ENCODE measurements around the gene KCNJ15. TPM values are rescaled to one million over a fixed set of nuclear protein-coding genes. Genes with fewer than 3 reads are reported as not detected.

KCNJ15 gene
- total RNA-seq, 1 experiment from 2014 or later: not detected

DNA sequence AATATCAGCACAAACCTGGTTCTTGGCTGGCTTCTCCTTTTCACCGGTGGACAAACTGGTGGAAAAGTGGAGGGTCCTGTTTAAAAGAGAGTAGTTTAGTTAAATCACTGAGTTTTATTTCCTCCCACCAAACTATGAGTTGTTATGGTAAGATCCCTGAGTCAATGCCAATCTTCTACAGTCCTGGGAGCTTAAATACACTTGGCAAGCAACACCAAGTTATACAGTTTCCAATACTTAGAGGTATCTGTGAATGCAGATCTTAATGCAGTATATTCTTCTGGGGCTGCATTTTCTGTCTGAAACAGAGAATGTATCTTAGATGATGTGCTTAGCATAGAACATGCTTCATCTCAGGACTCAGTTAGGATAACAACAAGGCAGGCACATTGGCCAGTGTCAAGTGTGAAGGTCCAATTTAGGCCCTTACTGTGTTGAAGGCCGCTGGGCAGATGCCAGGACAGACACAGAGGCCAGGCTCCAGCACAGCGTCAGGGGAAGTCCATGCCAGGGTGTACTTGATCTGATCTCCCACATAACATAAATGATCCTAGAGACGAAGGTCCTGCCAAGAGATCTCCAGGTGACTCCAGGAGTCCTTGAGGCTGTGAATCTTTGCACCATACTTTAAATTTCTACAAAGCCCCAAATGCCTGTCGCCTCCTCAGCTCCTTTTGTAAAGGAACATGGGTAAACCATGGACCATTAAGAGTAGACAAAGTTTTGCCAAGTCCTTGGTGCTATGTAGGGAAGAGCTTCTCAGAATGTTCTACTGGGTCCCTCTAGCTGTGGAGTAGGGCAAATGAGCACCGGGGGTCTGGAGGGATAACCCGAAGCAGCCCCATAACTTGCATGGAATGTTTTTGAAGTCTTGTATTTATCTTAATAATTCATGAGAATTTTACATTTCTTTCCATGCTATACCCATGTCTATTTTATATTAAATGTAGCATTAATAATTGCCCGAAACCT lies 76.8 kb downstream of the KCNJ15 start:
- H3K79me2 ChIP-seq (ENCODE audit: insufficient read depth, low read length): no peaks in the 10 kb centered on the region
- TF ChIP-seq, protein P1, sequence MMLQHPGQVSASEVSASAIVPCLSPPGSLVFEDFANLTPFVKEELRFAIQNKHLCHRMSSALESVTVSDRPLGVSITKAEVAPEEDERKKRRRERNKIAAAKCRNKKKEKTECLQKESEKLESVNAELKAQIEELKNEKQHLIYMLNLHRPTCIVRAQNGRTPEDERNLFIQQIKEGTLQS (IDR thresholded peaks at IDR 0.05): no peak
- TF ChIP-seq SP1 (IDR thresholded peaks at IDR 0.05; ENCODE audit: low read depth) (no peak), YY1 (IDR thresholded peaks at IDR 0.05; ENCODE audit: extremely low read depth, insufficient replicate concordance, low read depth, low read length) (no peak), ELF1 (IDR thresholded peaks at IDR 0.05; ENCODE audit: borderline replicate concordance, low read depth) (no peak), POLR2A (IDR thresholded peaks at IDR 0.05; ENCODE audit: borderline replicate concordance, extremely low read depth, insufficient read depth, insufficient read length) (no peak)
- intact Hi-C loops (cut with micrococcal nuclease): no loop called here
- H3K9ac ChIP-seq (ENCODE audit: low read length): no peak overlapping the region
- ATAC-seq (no peak), DNase-seq (ENCODE audit: low read depth, low spot score) (no peak)
- H3K36me3 ChIP-seq (ENCODE audit: control insufficient read depth in 1 of 2, insufficient read depth in 2 of 2, low read length in 2 of 2): no peaks in the 10 kb centered on the region
- H3K9me2 ChIP-seq (ENCODE audit: insufficient read depth): no peaks in the 10 kb centered on the region
- BruUV-seq (replicated peaks): no TSS peak
- H3K4me3 ChIP-seq (replicated peaks in 1 of 2; ENCODE audit: low read depth in 1 of 2, low read length in 2 of 2): no peak overlapping the region
- H3K4me1 ChIP-seq (ENCODE audit: control insufficient read depth in 1 of 2, insufficient read depth in 2 of 2, low read length in 2 of 2): no peaks in the 10 kb centered on the region
- POLR2A ChIA-PET: no interaction called here
- RAD21 ChIA-PET (ENCODE audit: low non-redundant PET in 1 of 2, low total read pairs in 2 of 2, uncharacterized antibody in 2 of 2, unreplicated experiment in 2 of 2): no interaction called here
- H3K4me2 ChIP-seq (ENCODE audit: low read length): no peak overlapping the region
- no peaks in the 10 kb centered on the region for H4K20me1 ChIP-seq (ENCODE audit: insufficient read depth)
- H3K9me3 ChIP-seq (ENCODE audit: control insufficient read depth in 1 of 2, insufficient read depth in 1 of 2, low read depth in 1 of 2, low read length in 2 of 2): no peaks in the 10 kb centered on the region
- H2AFZ ChIP-seq (ENCODE audit: low read depth, low read length, poor library complexity, severe bottlenecking): no peak overlapping the region
- H3K27me3 ChIP-seq (ENCODE audit: insufficient read depth, low read length): no peaks in the 10 kb centered on the region
- H3K27ac ChIP-seq (ENCODE audit: low read depth, low read length): no peak overlapping the region
- CTCF ChIA-PET: no interaction called here

DNA sequence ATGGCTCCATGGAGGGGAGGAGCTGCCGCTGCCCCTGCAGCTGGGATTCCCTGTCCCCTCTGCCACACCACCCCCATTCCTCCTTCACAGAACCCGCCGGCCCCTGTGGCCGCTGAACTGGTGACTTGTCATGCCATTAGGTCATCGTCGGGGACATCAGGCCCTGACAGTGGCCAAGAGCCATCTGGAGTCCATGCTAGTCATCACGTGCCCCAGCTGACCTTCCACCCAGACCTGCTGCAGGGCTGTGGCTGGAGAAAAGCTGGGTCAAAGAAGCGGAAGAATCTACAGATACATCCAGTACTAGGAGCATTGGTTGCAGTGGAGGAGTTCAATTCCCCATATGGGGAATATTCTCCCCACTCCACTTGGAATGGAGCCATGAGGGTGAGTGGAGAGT lies 78.1 kb downstream of the KCNJ15 start:
- TF ChIP-seq POLR2AphosphoS5 (IDR thresholded peaks at IDR 0.05; ENCODE audit: low read depth, low read length) (no peak), TCF7L2 (IDR thresholded peaks at IDR 0.05; ENCODE audit: borderline replicate concordance, extremely low read depth, insufficient read depth, insufficient read length) (no peak), JUND (IDR thresholded peaks at IDR 0.05) (no peak), YY1 (IDR thresholded peaks at IDR 0.05; ENCODE audit: extremely low read depth, insufficient replicate concordance, low read depth, low read length) (no peak), SIN3A (IDR thresholded peaks at IDR 0.05; ENCODE audit: low read depth) (no peak), ZFX (IDR thresholded peaks at IDR 0.05) (no peak), CEBPB (IDR thresholded peaks at IDR 0.05; ENCODE audit: low read depth) (no peak), SP1 (IDR thresholded peaks at IDR 0.05; ENCODE audit: low read depth) (no peak), EZH2phosphoT487 (IDR thresholded peaks at IDR 0.05; ENCODE audit: borderline replicate concordance) (no peak), EZH2 (IDR thresholded peaks at IDR 0.05) (no peak), ELF1 (IDR thresholded peaks at IDR 0.05; ENCODE audit: borderline replicate concordance, low read depth) (no peak), FOSL1 (IDR thresholded peaks at IDR 0.05; ENCODE audit: low read depth) (no peak), ZNF274 (IDR thresholded peaks at IDR 0.05; ENCODE audit: low read depth, low read length) (no peak), EGR1 (IDR thresholded peaks at IDR 0.05; ENCODE audit: low read depth) (no peak)
- TF ChIP-seq, protein P2, sequence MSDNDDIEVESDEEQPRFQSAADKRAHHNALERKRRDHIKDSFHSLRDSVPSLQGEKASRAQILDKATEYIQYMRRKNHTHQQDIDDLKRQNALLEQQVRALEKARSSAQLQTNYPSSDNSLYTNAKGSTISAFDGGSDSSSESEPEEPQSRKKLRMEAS (IDR thresholded peaks at IDR 0.05): no peak
- TF ChIP-seq, protein P3, sequence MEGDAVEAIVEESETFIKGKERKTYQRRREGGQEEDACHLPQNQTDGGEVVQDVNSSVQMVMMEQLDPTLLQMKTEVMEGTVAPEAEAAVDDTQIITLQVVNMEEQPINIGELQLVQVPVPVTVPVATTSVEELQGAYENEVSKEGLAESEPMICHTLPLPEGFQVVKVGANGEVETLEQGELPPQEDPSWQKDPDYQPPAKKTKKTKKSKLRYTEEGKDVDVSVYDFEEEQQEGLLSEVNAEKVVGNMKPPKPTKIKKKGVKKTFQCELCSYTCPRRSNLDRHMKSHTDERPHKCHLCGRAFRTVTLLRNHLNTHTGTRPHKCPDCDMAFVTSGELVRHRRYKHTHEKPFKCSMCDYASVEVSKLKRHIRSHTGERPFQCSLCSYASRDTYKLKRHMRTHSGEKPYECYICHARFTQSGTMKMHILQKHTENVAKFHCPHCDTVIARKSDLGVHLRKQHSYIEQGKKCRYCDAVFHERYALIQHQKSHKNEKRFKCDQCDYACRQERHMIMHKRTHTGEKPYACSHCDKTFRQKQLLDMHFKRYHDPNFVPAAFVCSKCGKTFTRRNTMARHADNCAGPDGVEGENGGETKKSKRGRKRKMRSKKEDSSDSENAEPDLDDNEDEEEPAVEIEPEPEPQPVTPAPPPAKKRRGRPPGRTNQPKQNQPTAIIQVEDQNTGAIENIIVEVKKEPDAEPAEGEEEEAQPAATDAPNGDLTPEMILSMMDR (IDR thresholded peaks at IDR 0.05 in 2 of 3, conservative IDR thresholded peaks at IDR 0.05 in 1 of 3; ENCODE audit: borderline replicate concordance in 1 of 3, insufficient read depth in 1 of 3, low read depth in 2 of 3, low read length in 2 of 3): no peak
- TF ChIP-seq, protein P1 (IDR thresholded peaks at IDR 0.05): no peak
- ChIA-PET POLR2A (no interaction called here), CTCF (no interaction called here), RAD21 (ENCODE audit: low non-redundant PET in 1 of 2, low total read pairs in 2 of 2, uncharacterized antibody in 2 of 2, unreplicated experiment in 2 of 2) (no interaction called here)
- H2AFZ ChIP-seq (ENCODE audit: low read depth, low read length, poor library complexity, severe bottlenecking): no peak overlapping the region
- no peaks in the 10 kb centered on the region for H3K36me3 ChIP-seq (ENCODE audit: control insufficient read depth in 1 of 2, insufficient read depth in 2 of 2, low read length in 2 of 2)
- no peak overlapping the region for H3K27ac ChIP-seq (ENCODE audit: low read depth, low read length)
- no peak overlapping the region for H3K4me3 ChIP-seq (replicated peaks in 1 of 2; ENCODE audit: low read depth in 1 of 2, low read length in 2 of 2)
- H3K9me2 ChIP-seq (ENCODE audit: insufficient read depth): no peaks in the 10 kb centered on the region
- ATAC-seq (no peak), DNase-seq (ENCODE audit: low read depth, low spot score) (no peak)
- no peak overlapping the region for H3K9ac ChIP-seq (ENCODE audit: low read length)
- H3K4me1 ChIP-seq (ENCODE audit: control insufficient read depth in 1 of 2, insufficient read depth in 2 of 2, low read length in 2 of 2): no peaks in the 10 kb centered on the region
- H3K79me2 ChIP-seq (ENCODE audit: insufficient read depth, low read length): no peaks in the 10 kb centered on the region
- H3K27me3 ChIP-seq (ENCODE audit: insufficient read depth, low read length): no peaks in the 10 kb centered on the region
- no TSS peak for BruUV-seq (replicated peaks)
- intact Hi-C loops (cut with micrococcal nuclease): no loop called here
- no peaks in the 10 kb centered on the region for H3K9me3 ChIP-seq (ENCODE audit: control insufficient read depth in 1 of 2, insufficient read depth in 1 of 2, low read depth in 1 of 2, low read length in 2 of 2)
- no peaks in the 10 kb centered on the region for H4K20me1 ChIP-seq (ENCODE audit: insufficient read depth)
- no peak overlapping the region for H3K4me2 ChIP-seq (ENCODE audit: low read length)

Data from HCT116 (cell line).